Stimulated activated CD4-positive, alpha-beta T cell treated with anti-CD3 and anti-CD28 coated beads, Interleukin-2, amount 100 ng/mL, for 4 hours (primary cell): Measurements from ENCODE around the gene MEDAG.

Source experiments
- DNase-seq: peaks from one replicate; pipeline ENCODE4 v3.0.0-alpha.2; 2020; ENCODE audit warnings: low read depth

Gene MEDAG

DNA sequence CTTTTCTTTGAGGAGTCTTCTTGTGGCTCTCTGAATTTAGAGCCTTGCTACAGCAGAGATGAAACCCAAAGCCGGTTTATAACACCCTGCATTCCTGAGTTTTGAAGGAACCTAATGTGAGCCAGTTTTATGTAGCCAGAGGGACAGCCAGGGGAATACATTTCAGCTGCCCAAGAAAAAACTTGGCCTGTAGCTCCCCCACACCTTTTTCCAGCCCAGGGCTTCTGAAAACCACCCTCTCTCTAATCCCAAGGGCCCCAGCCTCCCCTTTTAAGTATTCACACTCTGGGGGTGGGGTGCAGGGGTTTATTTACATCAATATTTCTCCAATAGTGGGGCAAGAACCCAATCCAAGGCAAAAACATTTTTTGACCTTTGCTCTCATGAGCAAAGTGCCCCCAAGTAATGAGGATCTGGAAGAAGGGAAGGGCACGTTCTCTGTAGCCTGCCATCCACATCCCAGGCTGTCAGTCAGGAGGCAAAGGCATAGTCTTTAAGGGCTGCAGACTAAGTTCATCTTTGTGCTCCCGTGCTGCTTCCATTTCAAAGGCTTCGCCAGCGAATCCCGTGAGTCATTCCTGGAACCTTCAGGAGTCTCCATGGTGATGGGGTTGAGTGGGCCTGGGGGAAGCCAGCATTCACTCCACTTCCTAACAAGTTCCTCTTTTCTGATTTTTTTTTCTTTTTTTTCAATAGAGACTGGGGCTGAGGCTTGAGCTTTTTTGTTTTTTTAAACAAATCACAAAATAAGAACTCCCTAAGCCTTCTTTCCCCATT lies 33.2 kb upstream of the MEDAG start:
- no peak for DNase-seq

DNA sequence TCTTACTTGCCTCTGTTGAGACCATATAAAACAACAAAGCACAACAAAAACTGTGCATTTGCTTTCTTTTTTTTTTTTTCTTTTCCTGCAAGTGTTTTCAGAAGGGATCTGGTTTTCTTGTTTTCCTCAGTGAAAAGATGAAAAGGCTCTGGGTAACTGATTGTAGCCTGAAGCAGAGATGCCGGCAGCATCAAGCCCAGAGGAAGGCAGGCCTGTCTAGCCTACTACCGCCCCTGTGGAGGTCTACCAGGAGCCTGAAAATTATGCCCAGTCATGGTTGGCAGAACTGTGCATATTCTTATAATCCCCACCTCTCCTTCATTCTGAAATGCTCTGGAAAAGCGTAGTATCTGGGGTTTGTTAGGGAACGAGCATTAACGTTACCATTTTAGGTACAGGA lies 32.6 kb upstream of the MEDAG start:
- DNase-seq: no peak

DNA sequence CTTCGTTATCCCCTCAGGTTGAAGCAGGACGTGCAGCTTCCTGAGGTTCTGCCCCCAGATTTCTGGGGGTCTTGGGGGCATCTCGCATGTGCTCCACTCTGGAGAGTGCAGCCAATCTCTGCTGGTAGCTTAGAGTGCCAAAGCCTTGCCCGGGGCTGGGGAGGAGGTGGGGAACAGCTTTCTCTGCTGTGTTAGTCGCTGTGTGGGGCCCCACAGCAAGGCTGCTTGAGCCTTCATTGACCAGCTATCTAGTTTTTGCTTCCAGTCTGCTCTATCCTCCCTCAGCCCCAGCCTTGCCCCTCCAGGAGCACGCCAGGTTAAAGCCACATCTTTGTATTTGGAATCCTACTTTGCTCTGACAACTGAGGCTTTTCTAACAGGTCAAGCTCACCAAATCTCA lies 32.0 kb upstream of the MEDAG start:
- DNase-seq: no peak

DNA sequence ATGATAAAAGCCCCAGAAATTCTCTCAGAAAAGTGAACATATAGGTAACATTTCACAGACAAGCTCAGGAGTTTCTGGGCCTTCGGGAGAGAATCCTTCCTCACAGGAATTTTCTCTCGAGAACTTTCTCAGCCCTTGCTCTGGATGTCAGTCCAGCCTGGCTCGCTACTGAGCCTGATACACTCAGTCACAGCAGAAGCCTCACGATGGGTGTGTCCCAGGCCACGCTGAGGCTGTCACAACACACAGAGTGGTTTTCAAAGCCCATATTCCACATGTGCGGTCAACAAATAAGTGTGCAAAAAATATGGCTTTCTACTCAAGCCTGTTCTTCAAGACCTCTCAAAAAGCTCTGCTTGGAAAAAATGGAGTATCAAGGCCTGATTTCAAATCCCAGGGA lies 31.5 kb upstream of the MEDAG start:
- DNase-seq: no peak

DNA sequence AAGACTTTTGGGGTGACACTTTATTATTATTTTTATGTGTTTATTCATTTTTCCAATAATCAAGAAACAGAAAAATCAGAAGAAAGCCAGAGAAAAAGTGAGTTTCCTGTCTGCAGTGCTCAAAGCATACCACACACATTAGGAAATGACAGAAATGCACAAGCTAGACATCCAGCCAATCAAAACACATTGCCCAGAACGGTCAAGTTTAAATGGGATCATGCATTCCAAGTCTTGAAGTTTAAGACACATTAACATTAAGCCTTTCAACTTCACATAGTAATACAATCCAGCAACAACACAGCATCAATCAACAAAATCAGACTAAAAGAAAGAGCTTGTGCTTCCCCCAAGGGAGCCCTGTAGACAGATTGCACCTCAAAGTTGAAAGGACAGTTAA lies 28.7 kb upstream of the MEDAG start:
- DNase-seq: no peak

DNA sequence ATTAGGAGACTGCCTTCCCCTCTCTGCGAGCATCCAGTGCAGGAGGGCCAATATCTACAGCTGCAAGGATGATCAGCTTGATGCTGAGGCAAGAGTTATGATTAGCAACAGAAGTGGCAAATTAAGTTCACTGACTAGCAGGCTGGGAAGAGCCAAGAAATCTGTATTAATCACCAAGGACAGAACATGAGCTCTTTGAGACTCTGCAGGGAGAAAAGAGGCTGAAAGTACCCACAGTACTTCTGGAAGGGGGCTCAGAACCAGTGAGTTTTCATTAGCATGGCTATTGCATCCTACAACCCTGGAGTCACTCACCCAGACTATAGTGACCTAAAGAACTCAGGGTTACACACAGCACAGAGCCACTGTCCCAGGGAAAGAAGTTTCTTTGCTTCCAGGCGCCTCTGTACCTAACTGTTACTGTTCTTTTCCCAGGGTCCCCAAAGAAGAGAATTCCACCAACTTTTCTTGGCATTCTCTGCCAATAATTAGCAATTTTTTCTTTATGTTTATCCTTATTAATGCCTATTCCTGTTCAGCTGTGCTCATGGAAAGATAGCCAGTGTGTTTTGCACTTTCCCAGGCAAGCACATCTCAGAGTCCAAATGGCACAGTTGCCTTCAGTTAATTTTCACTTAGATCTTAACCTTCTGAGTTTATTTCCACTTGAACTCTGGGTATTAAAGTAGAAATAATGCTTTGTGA lies 25.8 kb upstream of the MEDAG start:
- DNase-seq: no peak

DNA sequence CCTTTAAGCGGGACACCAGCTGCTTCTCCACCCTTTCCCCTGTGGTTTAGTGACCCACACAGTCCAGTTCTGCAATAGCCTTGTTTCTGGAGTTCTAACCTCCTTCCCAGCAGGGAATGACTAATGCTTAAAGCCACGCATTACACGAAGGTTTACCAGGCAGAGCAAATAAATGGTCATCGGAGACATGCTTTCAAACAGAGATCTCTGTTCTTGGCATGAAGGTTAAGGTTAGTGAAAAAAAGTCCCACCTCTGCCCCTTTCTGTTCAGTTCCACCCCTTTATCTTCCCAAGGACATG lies 25.3 kb upstream of the MEDAG start:
- DNase-seq: no peak

DNA sequence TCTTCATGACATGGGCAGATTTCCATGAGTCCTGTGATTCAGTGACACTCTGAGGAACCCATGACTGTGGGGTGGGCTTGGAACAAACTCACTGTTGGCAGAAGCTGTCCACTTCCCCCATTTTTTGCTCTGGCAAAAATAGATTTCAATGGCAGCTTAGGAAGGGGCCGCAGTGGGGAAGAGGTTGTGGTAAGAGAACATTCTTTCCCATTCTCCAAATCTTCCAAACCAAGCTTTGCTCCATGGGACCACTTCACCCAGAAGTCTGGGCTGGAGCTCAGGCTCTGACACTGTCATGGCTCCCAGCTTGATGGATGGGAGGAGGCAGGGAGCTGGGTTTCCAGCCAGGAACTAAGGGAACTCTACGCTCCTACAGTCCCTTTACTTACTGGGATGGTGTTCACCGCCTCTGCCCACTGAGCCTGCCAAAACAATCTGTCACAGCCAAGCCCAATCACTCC lies 24.9 kb upstream of the MEDAG start:
- no peak for DNase-seq

DNA sequence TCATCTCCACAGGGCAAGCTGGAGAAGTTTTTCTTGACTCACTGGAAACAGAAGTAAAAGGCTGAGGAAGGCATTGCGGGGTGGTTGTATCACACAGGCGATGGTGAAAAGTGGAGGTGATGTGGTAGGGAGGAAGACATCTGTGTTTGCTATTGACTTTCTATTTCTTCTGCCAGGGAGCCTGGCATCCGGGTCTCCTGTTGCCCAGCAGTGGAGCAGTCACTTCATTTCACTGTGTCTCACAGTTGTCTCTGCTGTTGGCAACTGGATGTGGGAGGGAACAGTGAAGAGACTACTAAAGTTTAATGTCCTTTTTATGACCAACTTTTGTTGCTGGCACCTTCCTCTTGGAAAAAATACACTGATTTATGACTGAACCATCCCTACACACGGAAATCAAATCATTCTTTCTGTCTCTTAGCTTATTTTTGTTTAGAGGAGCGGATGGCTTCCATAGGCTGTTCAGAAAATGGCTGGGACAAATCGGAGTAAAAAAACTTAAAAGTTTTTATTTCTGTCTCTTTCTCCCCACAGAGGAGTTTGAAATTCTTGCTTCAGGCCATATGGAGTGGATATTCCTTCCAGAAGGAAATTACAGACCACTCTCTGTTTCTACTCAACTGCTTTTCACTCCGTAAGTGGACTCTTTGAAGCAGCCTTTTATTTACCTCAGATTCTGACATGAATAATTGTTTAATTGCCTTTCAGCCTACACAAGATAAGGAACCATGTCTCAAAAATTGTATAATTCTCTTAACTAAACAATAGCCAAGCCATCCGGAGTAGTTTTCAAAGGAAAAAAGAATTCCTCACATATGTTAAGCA lies 23.8 kb upstream of the MEDAG start:
- DNase-seq: no peak

DNA sequence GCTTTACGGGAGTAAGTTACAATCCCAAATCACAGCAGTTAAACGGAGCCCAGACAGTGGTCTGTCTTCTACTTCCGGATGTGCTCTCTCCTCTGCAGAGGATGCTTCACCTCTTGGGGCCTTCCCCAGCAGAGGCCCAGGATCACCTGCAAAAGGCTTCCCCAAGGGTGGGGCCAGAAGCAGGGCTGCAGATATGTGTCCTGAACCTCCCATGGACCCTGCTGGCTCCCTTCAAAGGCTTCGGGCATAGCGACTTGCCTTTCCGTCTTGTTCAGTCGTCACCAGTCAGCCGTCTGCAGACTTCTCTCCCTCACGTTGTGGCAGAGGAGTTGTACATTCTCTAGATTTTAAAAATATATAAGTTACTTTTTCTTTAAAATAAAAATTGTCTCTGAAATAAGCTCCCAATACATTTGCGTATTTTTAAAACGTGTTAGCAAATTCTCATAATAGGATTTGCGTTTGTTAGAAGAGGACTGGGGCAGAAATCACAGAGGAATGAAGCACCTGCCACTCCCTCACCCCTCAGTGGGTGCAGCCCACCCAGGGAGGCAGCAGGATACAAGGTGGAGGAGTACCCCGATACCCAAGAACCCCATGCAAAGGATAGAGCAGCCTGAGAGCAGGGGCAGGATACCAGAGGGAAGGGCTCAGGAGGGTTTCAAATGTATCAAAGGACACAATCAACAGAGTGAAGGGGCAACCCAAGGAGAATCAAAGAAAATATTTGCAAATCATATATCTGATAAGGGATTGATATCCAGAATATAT lies 22.9 kb upstream of the MEDAG start:
- no peak for DNase-seq

DNA sequence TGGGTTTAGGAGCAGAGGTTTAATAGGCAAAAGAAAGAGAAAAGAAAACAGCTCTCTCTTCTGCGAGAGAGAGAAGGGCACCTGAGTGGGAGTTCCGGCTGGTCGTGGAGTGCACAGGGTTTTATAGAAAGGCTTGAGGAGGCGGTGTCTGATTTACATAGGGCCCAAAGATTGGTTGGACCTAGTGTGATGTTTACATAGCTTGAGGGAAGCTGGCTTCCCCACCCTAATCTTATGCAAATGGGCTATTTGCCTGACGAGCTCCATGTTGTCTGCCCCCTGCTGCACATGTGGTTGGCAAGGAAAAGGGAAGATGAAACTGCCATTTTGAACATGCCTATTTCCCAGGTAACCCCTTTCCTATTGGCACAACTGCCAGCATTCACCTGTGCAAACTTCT lies 21.5 kb upstream of the MEDAG start:
- DNase-seq: no peak

DNA sequence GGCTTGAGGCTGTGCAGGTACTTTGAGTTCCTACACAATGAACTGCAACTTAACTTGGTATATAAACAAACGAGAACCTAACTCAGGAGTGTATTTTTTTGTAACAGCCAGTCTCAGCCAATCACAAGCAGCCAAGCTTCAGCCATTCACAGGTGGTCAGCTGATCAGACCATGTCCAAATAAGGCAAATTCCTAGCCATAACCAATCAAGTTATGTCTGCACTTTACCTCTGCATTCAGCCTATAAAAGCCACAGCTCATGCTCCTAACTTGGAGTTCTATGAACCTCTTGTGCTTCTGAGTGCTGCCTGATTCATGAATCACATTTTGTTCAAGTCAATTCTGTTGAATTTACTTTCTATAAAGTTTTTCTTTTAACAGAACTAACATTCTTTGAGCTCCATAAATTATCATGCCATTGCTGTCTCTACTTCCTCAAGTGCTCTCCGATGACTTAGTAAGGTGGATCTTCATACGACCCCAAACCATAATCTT lies 16.8 kb upstream of the MEDAG start:
- no peak for DNase-seq

DNA sequence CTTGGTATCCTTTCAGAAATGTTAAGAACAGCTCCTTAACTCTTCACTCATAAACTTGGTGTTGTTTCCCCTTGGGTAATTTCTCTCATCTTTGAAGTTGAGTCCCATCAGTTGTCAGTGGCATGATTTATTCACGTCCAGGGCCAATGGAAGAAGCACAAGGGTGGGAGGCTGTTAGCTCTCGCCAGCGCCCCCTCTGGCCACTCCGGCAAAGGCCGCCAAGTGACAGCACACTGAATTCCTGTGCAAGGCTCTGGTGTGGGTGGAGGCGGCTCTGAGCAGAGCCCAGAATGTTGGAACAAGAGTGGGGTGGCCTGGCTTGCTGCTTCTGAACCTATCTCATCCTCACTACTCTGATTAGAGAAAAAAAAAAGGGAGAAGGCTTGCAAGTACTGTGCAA lies 13.1 kb upstream of the MEDAG start:
- DNase-seq: no peak

DNA sequence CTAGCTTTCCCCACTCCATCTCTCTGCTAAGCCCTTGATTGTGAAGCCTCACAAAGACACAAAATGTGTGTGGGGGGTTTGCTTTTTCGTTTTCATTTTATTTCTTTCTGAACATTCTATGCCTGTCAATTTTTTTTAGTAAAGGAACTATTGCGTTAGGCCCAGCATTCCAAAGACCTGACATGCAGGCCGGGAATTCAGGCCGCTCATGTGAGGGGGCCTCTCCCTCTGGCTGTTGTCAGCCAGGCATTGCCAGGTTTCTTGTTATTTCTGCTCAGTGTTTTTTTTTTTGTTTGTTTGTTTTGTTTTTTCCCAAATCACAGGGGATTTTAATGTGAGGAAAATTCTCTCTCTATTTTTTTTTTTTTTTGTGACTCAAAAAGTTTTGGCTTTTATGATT lies 10.3 kb upstream of the MEDAG start:
- DNase-seq: no peak

DNA sequence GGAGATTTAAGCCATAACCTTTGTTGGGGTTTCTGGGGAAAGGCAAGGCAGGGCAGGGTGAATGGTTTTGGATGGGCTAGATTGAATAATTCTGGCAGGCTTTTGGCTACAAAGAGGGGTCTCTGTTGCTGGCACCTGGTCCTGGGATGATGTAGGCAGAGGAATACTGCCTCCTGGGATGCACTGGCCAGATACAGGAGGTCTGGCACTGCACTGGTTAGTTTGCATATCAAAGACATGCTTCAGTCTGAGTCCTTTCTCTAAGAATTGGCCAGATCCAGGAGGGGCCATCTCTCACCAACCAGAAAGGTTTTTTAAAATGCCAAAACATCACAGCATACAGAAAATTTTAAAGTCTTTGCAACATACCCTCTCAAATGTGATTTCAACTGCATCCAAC lies 8.0 kb upstream of the MEDAG start:
- DNase-seq: no peak

DNA sequence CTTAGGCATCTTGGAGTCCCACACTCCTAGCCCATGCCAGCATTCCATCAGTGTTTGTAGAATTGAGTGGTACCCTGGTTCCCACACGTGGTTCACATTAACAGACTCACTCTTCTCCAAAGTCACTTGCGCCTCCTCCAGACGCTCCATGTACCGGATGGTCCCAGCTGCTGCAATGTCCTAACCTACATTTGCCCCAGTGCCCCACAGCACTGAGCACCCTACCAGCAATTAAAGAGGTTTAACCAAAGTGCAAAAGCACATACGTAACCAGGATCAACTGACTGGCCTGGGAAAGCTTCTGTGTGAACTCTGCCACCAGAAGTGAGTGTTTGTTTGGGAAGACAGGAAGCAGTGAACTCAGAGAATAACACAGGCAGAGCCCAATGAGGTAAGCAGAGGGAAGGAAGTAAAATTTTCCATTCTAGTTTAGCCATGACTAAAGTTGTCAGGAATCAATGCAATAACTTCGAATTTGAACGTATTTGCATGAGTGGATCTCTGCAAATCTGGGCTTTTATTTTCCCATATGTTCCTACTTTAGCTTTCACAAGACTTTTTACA lies 7.3 kb upstream of the MEDAG start:
- DNase-seq: no peak

DNA sequence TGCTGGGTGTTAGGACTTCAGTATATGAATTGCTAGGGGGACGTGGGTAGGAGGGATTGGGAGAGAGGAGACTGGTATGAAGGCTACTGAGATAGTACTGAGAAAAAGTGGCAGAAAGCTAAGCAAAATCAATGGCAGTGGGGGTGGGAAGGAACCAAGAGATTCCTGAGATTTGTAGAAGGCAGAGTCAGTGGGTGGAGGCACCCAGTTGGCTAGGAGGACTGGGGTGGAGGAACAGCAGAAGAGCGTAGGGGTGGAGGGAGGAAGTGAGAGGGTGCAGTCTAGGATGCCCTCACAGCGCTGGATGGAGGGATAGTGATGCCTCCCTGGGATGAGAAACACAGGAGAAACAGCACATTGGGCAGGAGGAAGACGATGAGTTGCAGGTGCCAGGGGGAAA lies 5.6 kb upstream of the MEDAG start:
- DNase-seq: no peak

DNA sequence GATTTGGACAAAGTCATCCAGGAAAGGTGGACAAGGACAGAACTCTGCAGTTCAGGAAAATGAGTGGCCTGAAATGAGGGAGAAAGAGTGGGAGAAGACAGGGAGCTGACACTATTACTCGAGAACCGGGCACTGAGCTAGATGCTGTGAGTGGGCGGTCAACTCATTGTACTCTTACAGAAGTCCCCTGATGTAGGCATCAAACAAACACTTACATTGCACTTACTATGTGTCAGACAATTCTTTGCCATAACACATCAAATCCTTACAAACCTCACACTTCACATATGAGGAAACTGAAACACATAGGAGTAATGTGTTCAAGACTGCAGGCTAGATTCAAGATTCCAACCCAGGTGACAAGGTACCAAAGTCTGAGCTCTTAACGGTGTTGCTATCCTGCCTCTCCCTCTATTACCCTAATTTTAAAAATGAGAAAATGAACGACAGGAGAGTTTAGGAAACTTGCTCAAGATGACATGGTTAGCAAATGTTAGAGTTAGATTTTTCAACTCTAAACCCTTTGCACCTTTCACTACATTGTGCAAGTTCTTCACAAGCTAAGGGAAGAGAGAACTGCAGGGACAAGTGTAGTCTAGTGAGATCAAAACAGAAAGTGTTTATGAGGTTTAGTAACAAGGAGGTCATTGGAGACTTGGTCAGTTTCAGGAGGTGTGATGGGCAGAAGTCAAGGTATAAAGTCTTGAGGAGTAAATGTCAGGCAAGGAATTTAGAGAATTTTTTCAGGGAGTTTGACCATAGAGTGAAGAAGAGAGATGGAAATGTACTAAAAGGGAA lies 4.9 kb upstream of the MEDAG start:
- DNase-seq: no peak

DNA sequence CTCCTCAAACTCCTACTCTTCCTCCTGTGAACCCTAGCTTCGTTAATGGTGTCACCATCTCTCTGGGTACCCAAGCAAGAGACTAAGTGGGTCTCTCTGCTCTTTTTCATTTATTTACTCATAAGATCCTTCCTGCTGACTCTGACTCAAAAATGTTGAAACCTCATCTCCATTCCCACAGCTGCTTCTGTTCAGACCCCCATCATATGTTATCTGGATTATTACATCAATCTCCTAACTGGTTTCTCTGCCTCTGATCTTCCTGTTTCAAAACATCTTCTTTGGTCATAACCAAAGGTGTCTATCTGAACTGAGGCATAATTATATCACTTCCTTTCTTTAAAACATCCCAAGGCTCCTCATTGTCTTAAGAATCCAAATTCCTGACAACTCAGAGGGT lies 2.0 kb upstream of the MEDAG start:
- no peak for DNase-seq

DNA sequence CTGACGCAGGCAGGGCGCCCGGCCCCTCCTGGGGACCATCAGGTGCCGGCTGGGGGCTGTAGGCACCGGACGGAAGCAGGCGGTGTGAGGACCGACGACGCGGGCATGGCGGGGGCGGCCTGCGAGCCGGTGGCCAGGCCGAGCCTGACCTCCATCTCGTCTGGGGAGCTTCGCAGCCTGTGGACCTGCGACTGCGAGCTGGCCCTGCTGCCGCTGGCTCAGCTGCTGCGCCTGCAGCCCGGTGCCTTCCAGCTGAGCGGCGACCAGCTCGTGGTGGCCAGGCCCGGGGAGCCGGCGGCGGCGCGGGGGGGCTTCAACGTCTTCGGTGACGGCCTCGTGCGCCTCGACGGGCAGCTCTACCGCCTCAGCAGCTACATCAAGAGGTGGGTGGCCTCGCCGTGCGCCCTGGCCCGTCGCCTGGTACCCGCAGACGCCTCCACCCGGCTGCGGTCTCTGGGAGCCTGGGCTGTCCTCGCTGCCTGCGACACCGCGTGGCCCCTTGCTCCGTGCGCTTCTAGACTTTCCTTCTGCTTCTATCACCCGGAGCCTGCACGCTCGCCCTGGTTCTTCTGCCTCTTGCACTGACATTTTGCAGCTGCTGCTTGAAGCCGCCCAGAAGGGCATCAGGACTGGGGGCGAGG lies 460 bp downstream of the MEDAG start:
- no peak for DNase-seq
